Measurements from ENCODE around the gene VARS2.
A peak's percentile ranks its signal among the peaks of the same experiment; 100 is the strongest.
"Not testable (repeated sequence)": the region's sequence is repeated elsewhere in the genome, so short reads cannot be mapped to it uniquely, and the experiment has no call there.

VARS2 gene

DNA sequence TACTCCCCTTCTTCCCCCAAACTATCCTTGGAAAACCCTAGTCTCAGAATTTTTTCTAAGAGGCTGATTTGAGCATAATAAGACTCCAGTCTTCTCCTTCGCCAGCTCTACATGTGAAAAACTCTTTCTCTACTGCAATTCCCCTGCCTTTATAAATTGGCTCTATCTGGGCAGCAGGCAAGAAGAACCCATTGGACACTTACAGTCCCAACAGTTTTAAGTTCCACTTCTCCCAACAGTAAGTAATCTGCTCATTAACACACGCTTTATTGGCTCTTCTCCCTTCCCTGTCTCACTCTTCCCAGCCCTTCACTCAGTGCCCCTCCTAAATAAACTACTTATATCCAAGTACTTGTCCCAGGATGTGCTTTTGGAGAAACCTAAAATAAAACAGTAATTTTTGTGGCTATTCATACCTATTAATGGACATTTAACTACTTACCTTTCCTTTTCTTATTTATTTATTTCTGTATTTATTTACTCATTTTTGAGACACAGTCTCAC lies 40.8 kb upstream of the VARS2 start:
- H3K23ac ChIP-seq (ENCODE audit: low read length), result no peak overlapping the region
- no peak overlapping the region for H3K4me3 ChIP-seq (ENCODE audit: low read length)
- no peak overlapping the region for H3K27ac ChIP-seq (ENCODE audit: low read depth, low read length)
- no peak overlapping the region for H3K4me2 ChIP-seq (ENCODE audit: low read length)
- H4K5ac ChIP-seq (ENCODE audit: low read length), result no peak overlapping the region
- WGBS (ENCODE audit: extremely low coverage, insufficient coverage, low lambda C conversion rate), result no CpG with 5 or more reads among the region's 2 CpGs
- no peak overlapping the region for H3K18ac ChIP-seq (ENCODE audit: low read length)
- H2BK5ac ChIP-seq (ENCODE audit: low read length), result no peak overlapping the region
- no peaks in the 10 kb centered on the region for H3K27me3 ChIP-seq (ENCODE audit: insufficient read depth, low read length, poor library complexity)
- no peak overlapping the region for H2AK5ac ChIP-seq (ENCODE audit: low read length)
- no peak overlapping the region for H4K8ac ChIP-seq (ENCODE audit: low read depth, low read length)
- no peak overlapping the region for H3K4ac ChIP-seq (ENCODE audit: low read depth, low read length)
- no peaks in the 10 kb centered on the region for H3K36me3 ChIP-seq (ENCODE audit: control insufficient read depth, insufficient read depth, low read length)
- no peak overlapping the region for H2BK120ac ChIP-seq (ENCODE audit: low read depth, low read length)
- H2BK15ac ChIP-seq (replicated peaks; ENCODE audit: low read depth), result no peak overlapping the region
- no peak overlapping the region for H3K56ac ChIP-seq (ENCODE audit: low read length)
- H3K79me2 ChIP-seq (ENCODE audit: control insufficient read depth, insufficient read depth, low read length), result no peaks in the 10 kb centered on the region
- H3K9ac ChIP-seq (ENCODE audit: low read length), result no peak overlapping the region
- no peaks in the 10 kb centered on the region for H3K79me1 ChIP-seq (ENCODE audit: low read length)
- no peak for DNase-seq
- peaks cover 2% of the 10 kb centered on the region for H3K4me1 ChIP-seq (ENCODE audit: control insufficient read depth, low read depth, low read length)

DNA sequence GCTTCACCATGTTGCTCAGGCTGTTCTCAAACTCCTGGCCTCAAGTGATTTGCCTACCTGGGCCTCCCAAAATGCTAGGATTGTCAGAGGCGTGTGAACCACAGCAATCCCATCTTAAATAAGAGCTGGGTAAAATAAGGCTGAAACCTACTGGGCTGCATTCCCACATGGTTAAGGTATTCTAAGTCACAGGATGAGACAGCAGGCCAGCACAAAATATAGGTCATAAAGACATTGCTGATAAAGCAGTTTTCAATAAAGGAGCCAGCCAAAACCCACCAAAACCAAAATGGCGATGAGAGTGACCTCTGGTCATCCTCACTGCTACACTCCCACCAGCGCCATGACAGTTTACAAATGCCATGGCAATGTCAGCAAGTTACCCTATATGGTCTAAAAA lies 40.2 kb upstream of the VARS2 start:
- H2BK120ac ChIP-seq (ENCODE audit: low read depth, low read length); H3K23ac ChIP-seq (ENCODE audit: low read length); H3K18ac ChIP-seq (ENCODE audit: low read length); H3K4me2 ChIP-seq (ENCODE audit: low read length); DNase-seq; H2BK5ac ChIP-seq (ENCODE audit: low read length); H4K5ac ChIP-seq (ENCODE audit: low read length); H3K79me1 ChIP-seq (ENCODE audit: low read length); H3K4me1 ChIP-seq (ENCODE audit: control insufficient read depth, low read depth, low read length); H3K9ac ChIP-seq (ENCODE audit: low read length); H3K27ac ChIP-seq (ENCODE audit: low read depth, low read length); H3K4me3 ChIP-seq (ENCODE audit: low read length); H2BK15ac ChIP-seq (replicated peaks; ENCODE audit: low read depth); H2AK5ac ChIP-seq (ENCODE audit: low read length); H3K36me3 ChIP-seq (ENCODE audit: control insufficient read depth, insufficient read depth, low read length); H3K27me3 ChIP-seq (ENCODE audit: insufficient read depth, low read length, poor library complexity); H3K56ac ChIP-seq (ENCODE audit: low read length); H4K8ac ChIP-seq (ENCODE audit: low read depth, low read length); H3K4ac ChIP-seq (ENCODE audit: low read depth, low read length); H3K79me2 ChIP-seq (ENCODE audit: control insufficient read depth, insufficient read depth, low read length): not testable (repeated sequence)
- WGBS (ENCODE audit: extremely low coverage, insufficient coverage, low lambda C conversion rate), result no CpG with 5 or more reads among the region's 3 CpGs

- no CpG with 5 or more reads among the region's 18 CpGs for WGBS (ENCODE audit: extremely low coverage, insufficient coverage, low lambda C conversion rate)
Measured at GRCh38 chr6:30875244-30876038, 38.6 kb upstream of the VARS2 start.

GRCh38 chr6:30876039-30876730 lies 37.9 kb upstream of the VARS2 start:
- H4K5ac ChIP-seq (ENCODE audit: low read length), result no peak overlapping the region
- H3K4me1 ChIP-seq (ENCODE audit: control insufficient read depth, low read depth, low read length), result peaks cover 7% of the 10 kb centered on the region
- WGBS (ENCODE audit: extremely low coverage, insufficient coverage, low lambda C conversion rate), result no CpG with 5 or more reads among the region's 4 CpGs
- no peaks in the 10 kb centered on the region for H3K36me3 ChIP-seq (ENCODE audit: control insufficient read depth, insufficient read depth, low read length)
- no peaks in the 10 kb centered on the region for H3K27me3 ChIP-seq (ENCODE audit: insufficient read depth, low read length, poor library complexity)
- H3K79me2 ChIP-seq (ENCODE audit: control insufficient read depth, insufficient read depth, low read length), result no peaks in the 10 kb centered on the region
- no peak overlapping the region for H3K4ac ChIP-seq (ENCODE audit: low read depth, low read length)
- H2BK15ac ChIP-seq (replicated peaks; ENCODE audit: low read depth), result no peak overlapping the region
- DNase-seq, result no peak
- H3K27ac ChIP-seq (ENCODE audit: low read depth, low read length), result no peak overlapping the region
- no peak overlapping the region for H3K4me3 ChIP-seq (ENCODE audit: low read length)
- no peak overlapping the region for H2AK5ac ChIP-seq (ENCODE audit: low read length)
- H2BK120ac ChIP-seq (ENCODE audit: low read depth, low read length), result no peak overlapping the region
- no peak overlapping the region for H3K4me2 ChIP-seq (ENCODE audit: low read length)
- H3K18ac ChIP-seq (ENCODE audit: low read length), result no peak overlapping the region
- H4K8ac ChIP-seq (ENCODE audit: low read depth, low read length), result no peak overlapping the region
- no peak overlapping the region for H3K9ac ChIP-seq (ENCODE audit: low read length)
- no peak overlapping the region for H2BK5ac ChIP-seq (ENCODE audit: low read length)
- H3K23ac ChIP-seq (ENCODE audit: low read length), result no peak overlapping the region
- H3K56ac ChIP-seq (ENCODE audit: low read length), result no peak overlapping the region
- H3K79me1 ChIP-seq (ENCODE audit: low read length), result no peaks in the 10 kb centered on the region

More at GRCh38 chr6:30875244-30876038, 38.6 kb upstream of the VARS2 start:
- no peak overlapping the region for H2BK120ac ChIP-seq (ENCODE audit: low read depth, low read length)
- no peaks in the 10 kb centered on the region for H3K79me1 ChIP-seq (ENCODE audit: low read length)
- H3K56ac ChIP-seq (ENCODE audit: low read length), result no peak overlapping the region
- H3K4ac ChIP-seq (ENCODE audit: low read depth, low read length), result no peak overlapping the region
- no peaks in the 10 kb centered on the region for H3K79me2 ChIP-seq (ENCODE audit: control insufficient read depth, insufficient read depth, low read length)
- H4K5ac ChIP-seq (ENCODE audit: low read length), result no peak overlapping the region
- no peak overlapping the region for H3K23ac ChIP-seq (ENCODE audit: low read length)
- peak; percentile 38 for DNase-seq
- H2BK5ac ChIP-seq (ENCODE audit: low read length), result no peak overlapping the region
- no peak overlapping the region for H3K18ac ChIP-seq (ENCODE audit: low read length)
- no peak overlapping the region for H3K4me2 ChIP-seq (ENCODE audit: low read length)
- H2BK15ac ChIP-seq (replicated peaks; ENCODE audit: low read depth), result no peak overlapping the region
- H3K9ac ChIP-seq (ENCODE audit: low read length), result no peak overlapping the region
- H3K4me3 ChIP-seq (ENCODE audit: low read length), result no peak overlapping the region
- H3K36me3 ChIP-seq (ENCODE audit: control insufficient read depth, insufficient read depth, low read length), result no peaks in the 10 kb centered on the region
- peaks cover 4% of the 10 kb centered on the region for H3K4me1 ChIP-seq (ENCODE audit: control insufficient read depth, low read depth, low read length)
- H2AK5ac ChIP-seq (ENCODE audit: low read length), result no peak overlapping the region
- no peaks in the 10 kb centered on the region for H3K27me3 ChIP-seq (ENCODE audit: insufficient read depth, low read length, poor library complexity)
- H4K8ac ChIP-seq (ENCODE audit: low read depth, low read length), result no peak overlapping the region
- H3K27ac ChIP-seq (ENCODE audit: low read depth, low read length), result no peak overlapping the region

GRCh38 chr6:30877419-30878262 lies 36.4 kb upstream of the VARS2 start:
- WGBS (ENCODE audit: extremely low coverage, insufficient coverage, low lambda C conversion rate), result no CpG with 5 or more reads among the region's 15 CpGs
- Histone ChIP-seq H2AK5ac (ENCODE audit: low read length) (no peak overlapping the region), H3K79me2 (ENCODE audit: control insufficient read depth, insufficient read depth, low read length) (peaks cover 3% of the 10 kb centered on the region), H3K23ac (ENCODE audit: low read length) (peak overlapping the region; percentile 91), H4K5ac (ENCODE audit: low read length) (no peak overlapping the region), H3K4me1 (ENCODE audit: control insufficient read depth, low read depth, low read length) (peaks cover 18% of the 10 kb centered on the region), H2BK15ac (replicated peaks; ENCODE audit: low read depth) (no peak overlapping the region), H3K27ac (ENCODE audit: low read depth, low read length) (no peak overlapping the region), H3K4ac (ENCODE audit: low read depth, low read length) (no peak overlapping the region), H2BK5ac (ENCODE audit: low read length) (no peak overlapping the region), H3K56ac (ENCODE audit: low read length) (peak overlapping the region; percentile 71), H3K4me2 (ENCODE audit: low read length) (no peak overlapping the region), H3K18ac (ENCODE audit: low read length) (no peak overlapping the region), H3K4me3 (ENCODE audit: low read length) (no peak overlapping the region), H3K9ac (ENCODE audit: low read length) (peak overlapping the region; percentile 27), H3K27me3 (ENCODE audit: insufficient read depth, low read length, poor library complexity) (no peaks in the 10 kb centered on the region), H3K79me1 (ENCODE audit: low read length) (peaks cover 2% of the 10 kb centered on the region), H4K8ac (ENCODE audit: low read depth, low read length) (no peak overlapping the region), H2BK120ac (ENCODE audit: low read depth, low read length) (no peak overlapping the region), H3K36me3 (ENCODE audit: control insufficient read depth, insufficient read depth, low read length) (no peaks in the 10 kb centered on the region)
- DNase-seq, result peak; percentile 95
